GM23248 (cell line): ENCODE data around the gene ATXN2L. TPM values are rescaled to one million over a fixed set of nuclear protein-coding genes. Genes with fewer than 3 reads are reported as not detected.

Experiments
- DNase-seq: peaks from one replicate; pipeline ENCODE4 v3.0.0-alpha.2; 2015
- H2AFZ ChIP-seq: fragments of 200-600 bp; sonication (generic); 2 replicates; pipeline ENCODE4 v1.6.1; 2016; ENCODE audit warnings: antibody characterized with exemption
- H3F3A ChIP-seq: fragments of 200-600 bp; sonication (generic); 2 replicates; pipeline ENCODE4 v1.6.1; 2016; ENCODE audit warnings: mild to moderate bottlenecking, antibody characterized with exemption, mixed run types; ENCODE audit not compliant: insufficient read depth
- H3K27ac ChIP-seq: fragments of 200-600 bp; sonication (generic); 2 replicates; pipeline ENCODE4 v1.5.1; 2016; ENCODE audit warnings: mild to moderate bottlenecking
- H3K27me3 ChIP-seq: fragments of 200-600 bp; sonication (generic); replicated peaks from 2 replicates; pipeline ENCODE4 v1.6.1; 2016; ENCODE audit warnings: mild to moderate bottlenecking; ENCODE audit not compliant: insufficient read depth
- H3K36me3 ChIP-seq: fragments of 200-600 bp; sonication (generic); 2 replicates; pipeline ENCODE4 v1.6.1; 2016; ENCODE audit warnings: low read depth, mild to moderate bottlenecking
- H3K4me1 ChIP-seq: fragments of 200-600 bp; sonication (generic); 2 replicates; pipeline ENCODE4 v1.6.1; 2016; ENCODE audit warnings: mild to moderate bottlenecking; ENCODE audit not compliant: insufficient read depth
- H3K4me2 ChIP-seq: fragments of 200-600 bp; sonication (generic); one replicate; pipeline ENCODE4 v1.6.1; 2016; ENCODE audit warnings: mild to moderate bottlenecking; ENCODE audit not compliant: unreplicated experiment
- H3K4me3 ChIP-seq: fragments of 200-600 bp; sonication (generic); 2 replicates; pipeline ENCODE4 v1.5.1; 2016; ENCODE audit warnings: mild to moderate bottlenecking
- H3K79me2 ChIP-seq: fragments of 200-600 bp; sonication (generic); 2 replicates; pipeline ENCODE4 v1.6.1; 2016; ENCODE audit warnings: mild to moderate bottlenecking; ENCODE audit not compliant: insufficient read depth
- H3K9ac ChIP-seq: fragments of 200-600 bp; sonication (generic); 2 replicates; pipeline ENCODE4 v1.6.1; 2016; ENCODE audit warnings: mild to moderate bottlenecking
- H3K9me2 ChIP-seq: fragments of 200-600 bp; sonication (generic); 2 replicates; pipeline ENCODE4 v1.6.1; 2016; ENCODE audit warnings: mixed run types, mild to moderate bottlenecking, moderate library complexity; ENCODE audit not compliant: insufficient read depth
- H3K9me3 ChIP-seq: fragments of 200-600 bp; sonication (generic); one replicate; pipeline ENCODE4 v1.6.1; 2017; ENCODE audit warnings: low read depth
- H4K20me1 ChIP-seq: fragments of 200-600 bp; sonication (generic); 2 replicates; pipeline ENCODE4 v1.6.0; 2016; ENCODE audit not compliant: insufficient read depth
- EZH2 ChIP-seq: fragments of 200-600 bp; sonication (generic); IDR thresholded peaks from 2 replicates; pipeline ENCODE4 v1.6.1; 2018; ENCODE audit warnings: antibody characterized with exemption, mild to moderate bottlenecking; ENCODE audit not compliant: insufficient read depth, poor library complexity, severe bottlenecking
- EZH2phosphoT487 ChIP-seq: fragments of 200-600 bp; sonication (generic); IDR thresholded peaks from 2 replicates; pipeline ENCODE4 v1.6.1; 2018; ENCODE audit warnings: antibody characterized with exemption, moderate library complexity, mild to moderate bottlenecking, low read depth; ENCODE audit not compliant: insufficient read depth
- WGBS, 2 experiments: methylation state at CpG; one replicate each; pipeline ENCODE4 v1.1.6; 2015 to 2017; ENCODE audit warnings: low lambda C conversion rate in 2 of 2, low coverage in 1 of 2; ENCODE audit errors: missing lambda C conversion rate in 2 of 2; 5-methylcytosine and 5-hydroxymethylcytosine counted together
- in situ Hi-C: fragments of 300-500 bp; cut with MboI; formaldehyde crosslinking; loops from 2 replicates; pipeline ENCODE4 v1.15.0; 2020
- polyA plus RNA-seq: library from polyadenylated mRNA; unstranded; fragments of >200 nt; fragmentation: Nextera tagmentation; extraction: Ambion mirVana; gene quantifications from 2 replicates; pipeline ENCODE4 v1.2.1, GENCODE V29; 2016
- total RNA-seq: library from RNA; depleted of rRNA; stranded (reverse); fragments of >200 nt; shearing (Covaris generic); gene quantifications from 2 replicates; pipeline ENCODE4 v1.2.3, GENCODE V29; 2014

ATXN2L gene
- total and polyA plus RNA-seq, 2 experiments from 2014 or later, result 43.1 to 50.7 TPM

DNA sequence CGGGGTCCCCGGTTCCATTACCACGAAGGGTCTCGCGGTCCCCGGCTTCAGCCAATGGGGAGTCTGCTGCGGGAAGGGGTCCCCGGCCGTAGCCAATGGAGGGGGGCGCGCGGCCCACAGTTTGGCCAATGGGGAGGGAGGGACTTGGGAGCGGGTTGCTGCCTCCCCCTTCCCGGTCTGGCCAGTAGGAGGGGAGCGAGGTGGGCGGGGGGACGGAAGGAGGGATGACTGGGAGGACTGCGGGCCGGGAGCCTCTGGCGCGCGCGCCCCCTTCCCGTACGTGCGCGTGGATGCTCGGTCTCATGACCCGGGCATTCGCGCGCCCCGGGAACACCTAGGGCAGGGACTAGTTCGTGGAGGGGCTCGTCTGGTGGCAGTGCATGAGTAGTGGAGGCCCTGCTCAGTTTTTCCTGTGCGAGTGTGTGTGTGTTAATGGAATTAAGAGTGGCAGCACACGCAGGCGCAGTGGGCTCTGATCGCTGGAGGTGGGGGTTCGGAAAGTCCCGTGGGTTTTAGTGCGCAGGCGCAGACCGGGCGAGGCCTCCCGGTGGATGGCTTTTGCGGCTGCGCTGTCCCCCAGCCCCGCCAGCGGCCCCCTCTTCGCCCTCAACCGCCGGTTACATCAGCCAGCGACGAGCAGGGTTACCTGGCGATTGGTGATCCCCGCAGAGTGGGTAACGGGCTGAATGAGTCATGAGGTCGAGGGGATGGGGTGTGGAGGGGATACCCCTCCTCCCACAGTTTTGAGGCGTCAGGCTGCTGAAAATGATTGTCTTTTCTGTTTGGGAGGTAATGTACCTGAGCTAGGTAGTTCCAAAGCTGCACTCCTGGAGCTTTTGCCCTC, 1.3 kb downstream of the ATXN2L start:
- Histone ChIP-seq H3K4me2 (peak overlapping the region; percentile 92), H3K79me2 (peaks cover 87% of the 10 kb centered on the region), H3F3A (peaks cover 7% of the 10 kb centered on the region; the same call in 1 of the 2 replicates), H3K27ac (peak overlapping the region; percentile 89), H4K20me1 (peaks cover 6% of the 10 kb centered on the region; the same call in 1 of the 2 replicates), H3K9ac (peak overlapping the region; percentile 94), H3K9me3 (no peaks in the 10 kb centered on the region), H3K36me3 (peaks cover 32% of the 10 kb centered on the region), H3K9me2 (no peaks in the 10 kb centered on the region), H3K4me1 (peaks cover 26% of the 10 kb centered on the region), H2AFZ (peak overlapping the region; percentile 92), H3K27me3 (no peaks in the 10 kb centered on the region), H3K4me3 (peak overlapping the region; percentile 91)
- TF ChIP-seq EZH2, result no peak
- no peak for TF ChIP-seq EZH2phosphoT487
- 0 to 2% methylated on average over 52 to 55 of the region's 60 CpGs for WGBS, 2 experiments
- DNase-seq, result peak; percentile 98
- in situ Hi-C loops, result no loop called here

DNA sequence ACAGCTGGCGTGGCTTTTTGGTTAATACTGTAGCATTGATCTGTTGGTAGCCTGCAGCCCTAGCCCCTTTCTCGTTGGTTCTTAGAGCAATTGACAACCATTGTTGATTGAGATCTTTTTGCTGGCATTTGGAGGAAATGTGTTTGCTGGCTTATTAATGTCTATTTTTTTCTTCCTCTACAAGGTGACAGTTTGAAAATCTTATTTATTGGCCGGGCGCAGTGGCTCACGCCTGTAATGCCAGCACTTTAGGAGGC, 1.8 kb downstream of the ATXN2L start:
- H3K9ac ChIP-seq, result peak overlapping the region; percentile 94
- WGBS, 2 experiments, result 31 to 35% methylated on average over 5 of the region's 5 CpGs
- peaks cover 7% of the 10 kb centered on the region; the same call in 1 of the 2 replicates for H3F3A ChIP-seq
- peak overlapping the region; percentile 80 for H2AFZ ChIP-seq
- peak overlapping the region; percentile 92 for H3K4me2 ChIP-seq
- H3K4me3 ChIP-seq, result peak overlapping the region; percentile 91
- DNase-seq, result no peak
- H3K79me2 ChIP-seq, result peaks cover 89% of the 10 kb centered on the region
- in situ Hi-C loops, result no loop called here
- no peaks in the 10 kb centered on the region for H3K9me2 ChIP-seq
- peaks cover 6% of the 10 kb centered on the region; the same call in 1 of the 2 replicates for H4K20me1 ChIP-seq
- H3K36me3 ChIP-seq, result peaks cover 38% of the 10 kb centered on the region
- no peaks in the 10 kb centered on the region for H3K9me3 ChIP-seq
- H3K27ac ChIP-seq, result peak overlapping the region; percentile 89
- no peaks in the 10 kb centered on the region for H3K27me3 ChIP-seq
- peaks cover 26% of the 10 kb centered on the region for H3K4me1 ChIP-seq
- TF ChIP-seq EZH2 (no peak), EZH2phosphoT487 (no peak)

DNA sequence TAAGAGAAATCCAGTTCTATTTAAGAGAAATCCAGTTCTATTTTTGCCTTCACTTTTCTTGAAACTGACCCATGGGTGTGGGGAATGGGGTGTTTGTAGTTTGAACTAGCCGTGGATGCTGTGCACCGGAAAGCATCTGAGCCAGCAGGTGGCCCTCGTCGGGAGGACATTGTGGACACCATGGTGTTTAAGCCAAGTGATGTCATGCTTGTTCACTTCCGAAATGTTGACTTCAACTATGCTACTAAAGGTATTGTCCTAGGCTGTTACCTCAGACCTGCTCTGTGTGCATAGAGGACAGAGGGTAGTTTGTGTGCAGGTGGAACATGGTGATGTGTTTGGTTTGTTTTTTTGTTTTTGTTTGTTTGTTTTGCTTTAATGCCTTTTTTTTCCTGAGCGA, 3.3 kb downstream of the ATXN2L start:
- H3K4me2 ChIP-seq, result peak overlapping the region; percentile 92
- peak overlapping the region; percentile 94 for H3K9ac ChIP-seq
- TF ChIP-seq EZH2, result no peak
- TF ChIP-seq EZH2phosphoT487, result no peak
- H3K79me2 ChIP-seq, result peaks cover 89% of the 10 kb centered on the region
- WGBS, 2 experiments, result 56 to 61% methylated on average over 6 of the region's 6 CpGs
- H3F3A ChIP-seq, result peaks cover 7% of the 10 kb centered on the region; the same call in 1 of the 2 replicates
- H2AFZ ChIP-seq, result no peak overlapping the region
- DNase-seq, result peak; percentile 53
- H3K4me3 ChIP-seq, result peak overlapping the region; percentile 91
- no peaks in the 10 kb centered on the region for H3K27me3 ChIP-seq
- peaks cover 6% of the 10 kb centered on the region; the same call in 1 of the 2 replicates for H4K20me1 ChIP-seq
- in situ Hi-C loops, result no loop called here
- peaks cover 26% of the 10 kb centered on the region for H3K4me1 ChIP-seq
- no peak overlapping the region for H3K27ac ChIP-seq
- no peaks in the 10 kb centered on the region for H3K9me2 ChIP-seq
- H3K9me3 ChIP-seq, result no peaks in the 10 kb centered on the region
- H3K36me3 ChIP-seq, result peaks cover 51% of the 10 kb centered on the region

DNA sequence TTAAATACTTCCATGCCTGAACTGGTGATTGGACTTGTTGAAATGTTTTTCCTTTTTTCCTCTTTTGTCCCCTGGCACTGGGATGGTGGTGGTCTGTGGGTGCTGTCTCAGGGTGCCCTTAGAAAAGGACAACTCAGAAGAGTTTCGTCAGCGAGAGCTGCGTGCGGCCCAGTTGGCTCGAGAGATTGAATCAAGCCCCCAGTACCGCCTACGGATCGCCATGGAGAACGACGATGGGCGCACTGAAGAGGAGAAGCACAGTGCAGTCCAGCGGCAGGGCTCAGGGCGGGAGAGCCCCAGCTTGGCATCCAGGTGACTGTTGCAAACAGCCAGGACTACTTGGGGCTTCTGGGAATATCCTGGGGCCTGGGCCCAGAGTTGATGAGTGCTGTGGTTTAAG, 6.9 kb downstream of the ATXN2L start:
- no peak for DNase-seq
- H4K20me1 ChIP-seq, result peaks cover 6% of the 10 kb centered on the region; the same call in 1 of the 2 replicates
- H3K79me2 ChIP-seq, result peaks cover 93% of the 10 kb centered on the region

More for the DNA sequence above, 6.9 kb downstream of the ATXN2L start:
- no peaks in the 10 kb centered on the region for H3K9me3 ChIP-seq
- in situ Hi-C loops, result no loop called here
- no peaks in the 10 kb centered on the region for H3K27me3 ChIP-seq
- peaks cover 7% of the 10 kb centered on the region for H3F3A ChIP-seq
- H3K4me1 ChIP-seq, result peaks cover 19% of the 10 kb centered on the region
- H3K9ac ChIP-seq, result no peak overlapping the region
- H2AFZ ChIP-seq, result no peak overlapping the region
- no peak overlapping the region for H3K27ac ChIP-seq
- H3K9me2 ChIP-seq, result no peaks in the 10 kb centered on the region
- TF ChIP-seq EZH2phosphoT487, result no peak
- no peak for TF ChIP-seq EZH2
- H3K4me2 ChIP-seq, result no peak overlapping the region
- WGBS, 2 experiments, result 97 to 98% methylated on average over 11 to 13 of the region's 13 CpGs
- H3K4me3 ChIP-seq, result no peak overlapping the region
- peaks cover 81% of the 10 kb centered on the region for H3K36me3 ChIP-seq
